K562 (cell line): ENCODE data around the gene IARS1. TPM values are rescaled to one million over a fixed set of nuclear protein-coding genes. Genes with fewer than 3 reads are reported as not detected.

Experiments
- CC2D1A ChIP-seq: fragments of 450-650 bp; IDR thresholded peaks from 2 replicates; pipeline ENCODE4 v1.6.1; 2017; ENCODE audit warnings: mild to moderate bottlenecking
- COPS2 ChIP-seq: fragments of 450-650 bp; conservative IDR thresholded peaks from 2 replicates; pipeline ENCODE4 v1.6.1; 2016; ENCODE audit warnings: mild to moderate bottlenecking, moderate library complexity
- E2F5 ChIP-seq: sonication (generic); formaldehyde crosslinking; IDR thresholded peaks from 2 replicates; pipeline ENCODE4 v1.8.0; 2022; ENCODE audit warnings: mild to moderate bottlenecking, missing genetic modification reagents
- ETS1 ChIP-seq: conservative IDR thresholded peaks from 2 replicates; pipeline ENCODE4 v1.6.1; 2011; ENCODE audit warnings: low read depth, mild to moderate bottlenecking, low read length; ENCODE audit not compliant: control insufficient read depth
- ETV6 ChIP-seq, 3 experiments: fragments of 150-350 bp in 1 of 3; sonication (generic) in 1 of 3; formaldehyde crosslinking in 1 of 3; IDR thresholded peaks; 2 replicates each; pipeline versions ENCODE4 v1.6.1 to v1.8.0; 2014 to 2022; ENCODE audit warnings: borderline replicate concordance in 2 of 3, low read depth in 2 of 3, antibody characterized with exemption in 1 of 3, low read length in 1 of 3, mild to moderate bottlenecking in 1 of 3, missing genetic modification reagents in 1 of 3
- FOXM1 ChIP-seq, 2 experiments: fragments of 450-650 bp in 1 of 2; sonication (generic) in 1 of 2; formaldehyde crosslinking in 1 of 2; IDR thresholded peaks; 2 replicates each; pipeline versions ENCODE4 v1.6.1 to v1.9.0; 2017 to 2022; ENCODE audit warnings: low read depth in 2 of 2, mild to moderate bottlenecking in 2 of 2, missing genetic modification reagents in 1 of 2, moderate library complexity in 1 of 2
- HNRNPLL ChIP-seq: fragments of 200-400 bp; formaldehyde crosslinking; IDR thresholded peaks from 2 replicates; pipeline ENCODE4 v1.6.1; 2017; ENCODE audit warnings: low read length, low read depth, mild to moderate bottlenecking; ENCODE audit not compliant: poor library complexity, severe bottlenecking
- KDM5B ChIP-seq: fragments of 200-600 bp; sonication (generic); IDR thresholded peaks from 2 replicates; pipeline ENCODE4 v1.6.1; 2012; ENCODE audit warnings: low read depth, mild to moderate bottlenecking, moderate library complexity, low read length, control low read depth, inconsistent platforms; ENCODE audit not compliant: insufficient replicate concordance
- KLF10 ChIP-seq: fragments of 250-450 bp; sonication (Bioruptor Pico); IDR thresholded peaks from 2 replicates; pipeline ENCODE4 v1.6.1; 2021; ENCODE audit warnings: matching md5 sums
- KLF16 ChIP-seq: IDR thresholded peaks from 2 replicates; pipeline ENCODE4 v1.6.1; 2016; ENCODE audit warnings: antibody characterized with exemption
- NFE2 ChIP-seq: IDR thresholded peaks from 2 replicates; pipeline ENCODE4 v1.6.1; 2014; ENCODE audit warnings: antibody characterized with exemption, low read depth
- PATZ1 ChIP-seq: fragments of 250-450 bp; sonication (Bioruptor Pico); IDR thresholded peaks from 2 replicates; pipeline ENCODE4 v1.5.0; 2020; ENCODE audit warnings: mild to moderate bottlenecking, borderline replicate concordance
- TAL1 ChIP-seq: fragments of 450-650 bp; IDR thresholded peaks from 2 replicates; pipeline ENCODE4 v1.6.1; 2016; ENCODE audit warnings: mild to moderate bottlenecking
- TCF7L2 ChIP-seq: fragments of 150-350 bp; IDR thresholded peaks from 2 replicates; pipeline ENCODE4 v1.6.1; 2016; ENCODE audit warnings: low read depth, mild to moderate bottlenecking, low read length, moderate library complexity
- ZC3H4 ChIP-seq: sonication (generic); formaldehyde crosslinking; IDR thresholded peaks from 2 replicates; pipeline ENCODE4 v1.9.0; 2021; ENCODE audit warnings: missing genetic modification reagents, borderline replicate concordance
- ZNF124 ChIP-seq: sonication (generic); formaldehyde crosslinking; IDR thresholded peaks from 2 replicates; pipeline ENCODE4 v1.8.1; 2022; ENCODE audit warnings: missing genetic modification reagents
- ZNF140 ChIP-seq: fragments of 250-450 bp; sonication (Bioruptor Pico); IDR thresholded peaks from 2 replicates; pipeline ENCODE4 v1.8.0; 2021; ENCODE audit warnings: moderate library complexity, mild to moderate bottlenecking, inconsistent platforms
- ZNF280A ChIP-seq: fragments of 450-650 bp; IDR thresholded peaks from 2 replicates; pipeline ENCODE4 v1.6.1; 2018; ENCODE audit warnings: mild to moderate bottlenecking, low read depth; ENCODE audit not compliant: partially characterized antibody
- ZNF584 ChIP-seq: fragments of 200-800 bp; sonication (Bioruptor generic); IDR thresholded peaks from 2 replicates; pipeline ENCODE4 v1.6.1; 2016; ENCODE audit warnings: low read depth, mild to moderate bottlenecking, missing genetic modification characterization, missing compliant biosample characterization
- polyA plus RNA-seq, 8 experiments: library from polyadenylated mRNA; depleted of rRNA in 4 of 8; stranded (reverse) in 5 of 8; unstranded in 3 of 8; fragments of >200 nt; fragmentation: Nextera tagmentation in 2 of 8; fragmentation: Illumina TruSeq in 1 of 8; extraction: Ambion mirVana in 2 of 8; extraction: Trizol in 1 of 8; gene quantifications; 2 replicates each; pipeline versions ENCODE4 v1.2.1 to v1.2.3, GENCODE V29; 2011 to 2014; ENCODE audit warnings: inconsistent platforms in 1 of 8, missing spikeins in 1 of 8
- total RNA-seq, 7 experiments: library from RNA; depleted of rRNA in 6 of 7; stranded (reverse); fragments of >200 nt in 6 of 7; fragmentation: Illumina TruSeq in 2 of 7; extraction: Trizol in 2 of 7; gene quantifications; 2 replicates each; pipeline versions ENCODE4 v1.2.1 to v1.2.3, GENCODE V29; 2011 to 2021; ENCODE audit warnings: low replicate concordance in 1 of 7

The IARS1 gene
- total and polyA plus RNA-seq, 9 of the 15 experiments (the other 6 are each of a cell fraction or from before 2014, with no cell fraction given), result 119 to 371 (median 234) TPM

GRCh38 chr9:92295240-92295790 is 1.8 kb upstream of the IARS1 start (continued):
- TF ChIP-seq ZC3H4 (CRISPR knock-in tag), result no peak
- no peak; the same call in 1 of the 2 replicates for TF ChIP-seq FOXM1 (IDR thresholded peaks at IDR 0.05; ENCODE audit: low read depth)
- TF ChIP-seq FOXM1 (CRISPR knock-in tag; IDR thresholded peaks at IDR 0.05; ENCODE audit: low read depth), result no peak
- TF ChIP-seq PATZ1 (CRISPR knock-in tag), result no peak
- peak; percentile 10; the same call in 1 of the 2 replicates for TF ChIP-seq CC2D1A
- no peak for TF ChIP-seq ZNF124
- no peak for TF ChIP-seq KLF16
- no peak for TF ChIP-seq ZNF280A
- no peak for TF ChIP-seq E2F5 (CRISPR knock-in tag)
- no peak for TF ChIP-seq KDM5B
- no peak for TF ChIP-seq ZNF584 (CRISPR knock-in tag)
- TF ChIP-seq KLF10 (CRISPR knock-in tag), result no peak
- no peak for TF ChIP-seq TCF7L2
- no peak for TF ChIP-seq NFE2
- peak; percentile 26 for TF ChIP-seq HNRNPLL
- no peak for TF ChIP-seq COPS2
- peak; percentile 25; the same call in 1 of the 2 replicates for TF ChIP-seq TAL1
- TF ChIP-seq ETV6 (IDR thresholded peaks at IDR 0.05; ENCODE audit: borderline replicate concordance in 1 of 2, low read depth in 2 of 2, low read length in 1 of 2), result no peak
- no peak for TF ChIP-seq ETV6 (CRISPR knock-in tag; IDR thresholded peaks at IDR 0.05; ENCODE audit: borderline replicate concordance)
- no peak for TF ChIP-seq ZNF140
- TF ChIP-seq ETS1, result no peak
